Measurements from ENCODE around the gene MGLL. TPM values are rescaled to one million over a fixed set of nuclear protein-coding genes. Genes with fewer than 3 reads are reported as not detected.

The MGLL gene
- total RNA-seq, 1 donor from 2014 or later, result 0.97 TPM

DNA sequence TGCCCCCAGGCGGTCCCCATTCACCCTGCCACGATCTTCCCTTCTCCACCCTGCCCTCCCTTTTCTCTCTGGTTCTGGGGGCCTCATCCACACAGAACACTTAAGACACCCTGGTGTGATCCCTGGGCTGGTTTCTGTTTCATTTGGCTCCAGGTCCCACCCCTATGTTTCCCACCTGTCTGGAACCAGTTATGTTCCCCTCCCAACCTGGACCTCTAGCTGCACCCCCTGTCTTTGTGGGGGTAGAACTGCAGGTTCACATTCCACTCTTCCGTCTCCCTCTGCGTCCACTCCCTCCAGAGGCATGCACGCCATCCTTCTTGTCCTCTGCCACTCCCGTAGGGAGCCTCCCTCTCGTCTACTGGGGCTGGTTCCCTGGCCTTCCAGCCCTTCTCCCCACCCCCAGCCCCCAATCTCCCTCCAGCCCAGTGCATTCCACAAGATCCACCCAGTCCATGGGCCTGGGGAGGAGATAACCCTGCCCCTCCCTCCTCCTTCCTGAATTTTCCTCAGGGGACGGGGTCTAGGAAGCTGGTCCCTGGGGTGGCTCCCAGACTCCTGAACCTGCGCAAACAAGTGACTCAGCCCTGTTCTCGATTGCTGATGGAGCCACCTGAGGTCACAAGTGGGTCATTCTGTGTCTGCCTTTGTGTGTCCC, 75.8 kb downstream of the MGLL start:
- DNase-seq (ENCODE audit: low spot score), result no peak
- TF ChIP-seq CTCF (IDR thresholded peaks at IDR 0.05; ENCODE audit: unreplicated experiment), result no peak
- H3K4me3 Mint-ChIP-seq (ENCODE audit: unreplicated experiment), result no peak overlapping the region
- no peaks in the 10 kb centered on the region for H3K9me3 Mint-ChIP-seq (ENCODE audit: unreplicated experiment)
- peaks cover 6% of the 10 kb centered on the region for H3K27me3 Mint-ChIP-seq (ENCODE audit: unreplicated experiment)
- no peak overlapping the region for H3K27ac Mint-ChIP-seq (ENCODE audit: unreplicated experiment)
- no peaks in the 10 kb centered on the region for H3K36me3 Mint-ChIP-seq (ENCODE audit: low read depth, unreplicated experiment)
- peaks cover 21% of the 10 kb centered on the region for H3K4me1 Mint-ChIP-seq (ENCODE audit: unreplicated experiment)

DNA sequence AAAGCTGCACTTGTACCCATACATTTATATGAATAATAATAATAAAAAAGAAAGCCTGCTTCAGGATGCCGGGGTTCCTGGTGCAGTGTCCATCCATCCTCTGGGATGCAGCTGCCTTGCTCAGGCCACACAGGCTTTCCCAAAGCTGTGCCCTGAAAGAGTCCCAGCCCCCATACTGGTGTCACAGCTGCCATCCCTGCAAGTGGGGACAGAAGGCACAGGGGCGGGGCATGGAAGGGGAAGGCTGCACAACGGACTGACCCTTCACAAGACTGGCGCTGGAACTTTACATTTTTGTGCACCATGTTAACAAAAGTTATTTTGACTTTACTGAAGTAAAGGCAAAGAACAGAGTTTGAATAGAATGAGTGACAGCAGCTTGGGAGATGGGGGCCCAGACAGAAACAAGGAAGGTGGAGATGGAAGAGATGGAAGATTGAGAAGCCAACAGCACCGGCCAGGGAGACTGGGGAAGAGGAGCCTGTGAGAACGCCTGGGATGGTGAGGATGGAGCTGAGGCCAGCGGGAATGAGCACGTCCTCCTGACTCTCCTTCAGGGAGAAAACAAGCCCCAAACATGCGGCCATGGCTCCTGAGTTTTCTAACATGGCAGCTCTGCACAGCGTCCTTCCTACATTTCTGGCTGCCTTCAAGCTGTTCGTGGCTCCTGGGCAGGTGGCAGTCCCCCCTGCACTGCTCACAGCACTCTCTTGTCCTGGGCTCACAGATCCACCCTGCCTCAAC, 76.5 kb downstream of the MGLL start:
- H3K4me1 Mint-ChIP-seq (ENCODE audit: unreplicated experiment), result peaks cover 21% of the 10 kb centered on the region
- H3K36me3 Mint-ChIP-seq (ENCODE audit: low read depth, unreplicated experiment), result no peaks in the 10 kb centered on the region
- peaks cover 6% of the 10 kb centered on the region for H3K27me3 Mint-ChIP-seq (ENCODE audit: unreplicated experiment)
- DNase-seq (ENCODE audit: low spot score), result no peak
- no peak overlapping the region for H3K4me3 Mint-ChIP-seq (ENCODE audit: unreplicated experiment)
- no peaks in the 10 kb centered on the region for H3K9me3 Mint-ChIP-seq (ENCODE audit: unreplicated experiment)
- no peak for TF ChIP-seq CTCF (IDR thresholded peaks at IDR 0.05; ENCODE audit: unreplicated experiment)
- no peak overlapping the region for H3K27ac Mint-ChIP-seq (ENCODE audit: unreplicated experiment)

DNA sequence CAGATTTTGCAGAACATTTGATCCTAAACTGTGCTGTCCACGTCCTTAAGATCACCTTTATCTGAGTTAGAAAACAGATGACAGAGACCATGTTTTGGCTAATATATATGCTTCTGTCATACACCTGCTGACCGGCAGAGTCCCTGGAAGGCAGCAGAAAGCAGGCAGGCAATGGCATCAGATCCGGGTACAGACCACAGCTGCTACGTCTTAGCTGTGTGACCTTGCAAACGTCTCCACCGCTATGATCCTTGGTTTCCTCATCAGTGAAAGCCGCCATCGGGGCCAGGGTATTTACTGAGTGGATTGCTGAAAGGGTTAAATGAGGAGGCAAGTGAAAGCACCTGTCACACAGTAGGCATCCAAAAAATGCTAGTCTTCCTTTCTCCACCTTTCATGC, 77.4 kb downstream of the MGLL start:
- Mint-ChIP-seq H3K27ac (ENCODE audit: unreplicated experiment) (no peak overlapping the region), H3K27me3 (ENCODE audit: unreplicated experiment) (peaks cover 4% of the 10 kb centered on the region), H3K4me1 (ENCODE audit: unreplicated experiment) (peaks cover 21% of the 10 kb centered on the region), H3K4me3 (ENCODE audit: unreplicated experiment) (no peak overlapping the region), H3K36me3 (ENCODE audit: low read depth, unreplicated experiment) (no peaks in the 10 kb centered on the region), H3K9me3 (ENCODE audit: unreplicated experiment) (no peaks in the 10 kb centered on the region)
- DNase-seq (ENCODE audit: low spot score), result no peak
- no peak for TF ChIP-seq CTCF (IDR thresholded peaks at IDR 0.05; ENCODE audit: unreplicated experiment)

- no peak overlapping the region for H3K27ac Mint-ChIP-seq (ENCODE audit: unreplicated experiment)
- no peak for TF ChIP-seq CTCF (IDR thresholded peaks at IDR 0.05; ENCODE audit: unreplicated experiment)
These were observed 78.0 kb downstream of the MGLL start for GRCh38 chr3:127744253-127744815.

More at GRCh38 chr3:127744253-127744815, 78.0 kb downstream of the MGLL start:
- H3K9me3 Mint-ChIP-seq (ENCODE audit: unreplicated experiment), result no peaks in the 10 kb centered on the region
- H3K36me3 Mint-ChIP-seq (ENCODE audit: low read depth, unreplicated experiment), result no peaks in the 10 kb centered on the region
- peaks cover 4% of the 10 kb centered on the region for H3K27me3 Mint-ChIP-seq (ENCODE audit: unreplicated experiment)
- peaks cover 21% of the 10 kb centered on the region for H3K4me1 Mint-ChIP-seq (ENCODE audit: unreplicated experiment)
- no peak for DNase-seq (ENCODE audit: low spot score)
- H3K4me3 Mint-ChIP-seq (ENCODE audit: unreplicated experiment), result no peak overlapping the region
